ENCODE measurements around the gene NHSL2.

- TF ChIP-seq, protein P1, sequence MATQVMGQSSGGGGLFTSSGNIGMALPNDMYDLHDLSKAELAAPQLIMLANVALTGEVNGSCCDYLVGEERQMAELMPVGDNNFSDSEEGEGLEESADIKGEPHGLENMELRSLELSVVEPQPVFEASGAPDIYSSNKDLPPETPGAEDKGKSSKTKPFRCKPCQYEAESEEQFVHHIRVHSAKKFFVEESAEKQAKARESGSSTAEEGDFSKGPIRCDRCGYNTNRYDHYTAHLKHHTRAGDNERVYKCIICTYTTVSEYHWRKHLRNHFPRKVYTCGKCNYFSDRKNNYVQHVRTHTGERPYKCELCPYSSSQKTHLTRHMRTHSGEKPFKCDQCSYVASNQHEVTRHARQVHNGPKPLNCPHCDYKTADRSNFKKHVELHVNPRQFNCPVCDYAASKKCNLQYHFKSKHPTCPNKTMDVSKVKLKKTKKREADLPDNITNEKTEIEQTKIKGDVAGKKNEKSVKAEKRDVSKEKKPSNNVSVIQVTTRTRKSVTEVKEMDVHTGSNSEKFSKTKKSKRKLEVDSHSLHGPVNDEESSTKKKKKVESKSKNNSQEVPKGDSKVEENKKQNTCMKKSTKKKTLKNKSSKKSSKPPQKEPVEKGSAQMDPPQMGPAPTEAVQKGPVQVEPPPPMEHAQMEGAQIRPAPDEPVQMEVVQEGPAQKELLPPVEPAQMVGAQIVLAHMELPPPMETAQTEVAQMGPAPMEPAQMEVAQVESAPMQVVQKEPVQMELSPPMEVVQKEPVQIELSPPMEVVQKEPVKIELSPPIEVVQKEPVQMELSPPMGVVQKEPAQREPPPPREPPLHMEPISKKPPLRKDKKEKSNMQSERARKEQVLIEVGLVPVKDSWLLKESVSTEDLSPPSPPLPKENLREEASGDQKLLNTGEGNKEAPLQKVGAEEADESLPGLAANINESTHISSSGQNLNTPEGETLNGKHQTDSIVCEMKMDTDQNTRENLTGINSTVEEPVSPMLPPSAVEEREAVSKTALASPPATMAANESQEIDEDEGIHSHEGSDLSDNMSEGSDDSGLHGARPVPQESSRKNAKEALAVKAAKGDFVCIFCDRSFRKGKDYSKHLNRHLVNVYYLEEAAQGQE (IDR thresholded peaks at IDR 0.05; ENCODE audit: insufficient read depth in 1 of 2, low read depth in 2 of 2, low read length in 1 of 2) = no peak
- TF ChIP-seq, protein P2, sequence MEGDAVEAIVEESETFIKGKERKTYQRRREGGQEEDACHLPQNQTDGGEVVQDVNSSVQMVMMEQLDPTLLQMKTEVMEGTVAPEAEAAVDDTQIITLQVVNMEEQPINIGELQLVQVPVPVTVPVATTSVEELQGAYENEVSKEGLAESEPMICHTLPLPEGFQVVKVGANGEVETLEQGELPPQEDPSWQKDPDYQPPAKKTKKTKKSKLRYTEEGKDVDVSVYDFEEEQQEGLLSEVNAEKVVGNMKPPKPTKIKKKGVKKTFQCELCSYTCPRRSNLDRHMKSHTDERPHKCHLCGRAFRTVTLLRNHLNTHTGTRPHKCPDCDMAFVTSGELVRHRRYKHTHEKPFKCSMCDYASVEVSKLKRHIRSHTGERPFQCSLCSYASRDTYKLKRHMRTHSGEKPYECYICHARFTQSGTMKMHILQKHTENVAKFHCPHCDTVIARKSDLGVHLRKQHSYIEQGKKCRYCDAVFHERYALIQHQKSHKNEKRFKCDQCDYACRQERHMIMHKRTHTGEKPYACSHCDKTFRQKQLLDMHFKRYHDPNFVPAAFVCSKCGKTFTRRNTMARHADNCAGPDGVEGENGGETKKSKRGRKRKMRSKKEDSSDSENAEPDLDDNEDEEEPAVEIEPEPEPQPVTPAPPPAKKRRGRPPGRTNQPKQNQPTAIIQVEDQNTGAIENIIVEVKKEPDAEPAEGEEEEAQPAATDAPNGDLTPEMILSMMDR (IDR thresholded peaks at IDR 0.05) = 0 out of 2 replicates have a peak, but pooled peaks have one; percentile 19
- no peak for TF ChIP-seq POLR2AphosphoS5 (IDR thresholded peaks at IDR 0.05; ENCODE audit: low read depth, low read length)
- no peak for TF ChIP-seq SIN3A (IDR thresholded peaks at IDR 0.05; ENCODE audit: borderline replicate concordance, insufficient read depth, low read depth, low read length)
Measured at GRCh38 chrX:71999535-71999934, 88.9 kb downstream of the NHSL2 start.

Data from Panc1 (cell line).